ENCODE data around the gene PYGL. TPM values are rescaled to one million over a fixed set of nuclear protein-coding genes. Genes with fewer than 3 reads are reported as not detected.
A peak's percentile ranks its signal among the peaks of the same experiment; 100 is the strongest.

The PYGL gene
- total RNA-seq, 1 donor from 2014 or later = 16.9 TPM

DNA sequence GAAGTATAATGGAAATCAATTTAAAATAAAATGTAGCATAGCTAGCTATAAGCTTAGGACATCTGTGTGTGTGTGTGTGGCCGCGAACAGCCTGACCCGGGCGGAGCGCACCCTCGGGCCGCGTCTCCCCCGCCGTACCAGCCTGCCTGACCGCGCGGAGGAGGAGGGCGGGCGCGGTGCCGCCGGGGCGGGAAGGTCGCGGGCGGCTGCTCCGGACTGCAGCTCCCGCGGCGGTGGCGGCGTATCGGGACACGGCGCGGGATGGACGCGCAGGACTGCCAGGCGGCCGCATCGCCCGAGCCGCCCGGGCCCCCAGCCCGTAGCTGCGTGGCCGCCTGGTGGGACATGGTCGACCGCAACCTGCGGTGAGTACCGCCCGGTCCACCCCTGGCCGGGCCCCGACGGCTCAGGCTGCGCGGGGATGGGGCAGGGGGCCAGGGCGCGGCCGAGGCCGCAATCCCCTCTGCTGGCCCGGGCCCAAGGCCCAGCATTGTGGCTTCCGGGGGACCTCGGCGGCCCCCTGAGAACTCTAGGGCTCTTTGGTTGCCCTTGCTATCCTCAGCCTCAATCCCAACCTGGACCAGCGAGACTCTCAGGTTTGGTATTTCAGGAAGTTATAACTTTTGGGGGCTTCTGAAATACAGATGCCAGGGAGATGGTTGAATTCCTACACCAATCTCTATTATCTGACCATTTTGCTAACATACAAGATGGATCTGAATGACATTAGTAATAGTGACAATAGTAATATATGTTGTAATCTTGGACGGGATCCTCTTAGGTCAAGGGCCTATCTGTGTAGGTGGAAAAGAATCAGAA is 72.2 kb downstream of the PYGL start, which contains the start of gene ABHD12B:
Gene ABHD12B, plus strand, starts transcription at position 140 of the 819 bp plus-strand sequence. Its CDS starts 122 bp downstream, at position 262.
- DNase-seq = no peak

GRCh38 chr14:50871228-50871627 is 73.1 kb downstream of the PYGL start:
- DNase-seq = no peak

GRCh38 chr14:50865391-50866076 is 78.7 kb downstream of the PYGL start:
- no peak for DNase-seq

- no peak for DNase-seq
Measured at GRCh38 chr14:50864946-50865345, 79.3 kb downstream of the PYGL start.

DNA sequence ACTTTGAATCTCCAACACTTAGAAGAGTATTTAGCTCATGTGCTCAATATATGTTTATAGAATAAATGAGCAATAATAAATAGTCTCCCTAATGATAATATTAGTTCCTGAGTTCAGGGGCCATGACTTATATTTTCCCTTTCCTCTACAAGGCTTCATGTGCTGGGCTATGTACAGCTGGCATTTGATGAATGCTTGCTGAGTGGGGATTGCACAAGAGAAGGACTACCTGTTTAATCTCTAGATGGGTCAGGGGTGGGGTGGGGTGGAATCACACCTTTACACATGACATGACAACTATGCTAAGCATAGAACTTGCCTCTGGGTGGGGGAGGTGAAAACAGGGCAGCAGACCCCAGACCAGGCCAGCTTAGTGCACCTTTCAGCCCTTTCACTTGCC is 80.0 kb downstream of the PYGL start:
- no peak for DNase-seq

DNA sequence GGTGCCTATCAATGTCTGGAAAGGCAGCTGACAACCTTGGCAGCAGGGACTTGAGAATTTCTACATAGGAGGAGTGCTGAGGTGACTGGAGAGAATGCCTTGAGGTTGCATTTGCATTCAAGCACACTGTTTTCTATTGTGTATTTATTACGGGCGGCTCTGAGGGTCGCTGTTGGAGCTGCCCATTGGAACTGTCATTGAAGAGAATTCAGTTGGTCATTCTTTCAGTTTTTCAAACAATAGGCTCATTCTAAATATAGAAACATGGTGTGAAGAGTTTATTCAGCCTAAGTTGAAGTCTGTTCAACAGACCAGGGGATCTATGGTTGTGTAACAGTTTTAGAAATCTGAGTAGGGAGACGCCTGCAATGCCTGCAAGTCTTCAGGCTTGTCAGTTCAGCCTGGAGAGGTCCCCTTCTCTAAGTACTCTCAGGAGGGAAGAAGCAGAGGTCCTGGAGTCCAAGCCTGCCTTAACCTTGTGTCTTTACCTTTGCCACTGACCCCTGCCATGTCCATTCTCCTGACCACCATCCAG is 82.2 kb downstream of the PYGL start:
- peak; percentile 39 for DNase-seq

- peak; percentile 92 for DNase-seq
Measured at GRCh38 chr14:50860478-50861086, 83.7 kb downstream of the PYGL start.

- no peak for DNase-seq
Measured at GRCh38 chr14:50859296-50859624, 85.0 kb downstream of the PYGL start.

DNA sequence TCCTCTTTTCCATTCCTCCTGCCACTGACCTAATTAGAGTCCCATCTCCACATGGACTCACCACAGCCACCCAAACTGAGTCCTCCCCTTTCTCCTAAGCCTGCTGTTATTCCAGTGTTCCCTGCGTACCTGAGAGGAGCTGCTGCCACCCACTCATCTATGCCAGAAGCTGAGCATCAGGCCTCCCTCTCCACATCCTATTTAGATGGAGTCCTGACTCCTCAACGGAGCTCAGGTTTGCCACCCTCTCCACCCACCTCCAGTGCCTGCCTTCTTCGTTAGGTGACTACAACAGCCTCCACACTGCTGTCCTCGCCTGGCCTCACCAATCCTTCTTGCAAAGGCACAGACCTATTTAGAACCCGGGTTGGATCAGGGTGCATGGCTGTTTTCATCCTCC is 87.6 kb downstream of the PYGL start:
- no peak for DNase-seq

DNA sequence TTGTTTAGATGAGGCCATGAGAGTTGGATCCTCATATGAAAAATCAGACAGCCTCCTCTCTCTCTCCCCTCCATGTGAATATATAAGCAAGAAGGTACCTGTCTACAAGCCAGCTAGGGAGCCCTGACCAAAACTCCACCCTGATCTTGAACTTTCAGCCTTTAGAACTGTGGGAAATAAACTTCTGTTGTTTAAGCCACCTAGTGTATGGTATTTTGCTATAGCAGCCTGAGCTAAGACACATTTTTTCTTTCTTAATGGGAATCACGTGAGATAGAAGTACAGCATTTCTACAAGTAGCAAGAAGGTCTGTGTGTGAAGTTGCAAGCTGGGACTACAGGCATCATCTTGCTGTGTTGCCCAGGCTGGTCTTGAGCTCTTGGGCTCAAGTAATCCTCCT is 88.7 kb downstream of the PYGL start:
- no peak for DNase-seq

Other genes starting within 250 kb of the PYGL start
- gene NIN, start 113.3 kb downstream of the PYGL start, total RNA-seq = 51.8 TPM
- not detected for gene ABHD12B, start 72.4 kb downstream of the PYGL start, total RNA-seq
- gene TRIM9, start 150.6 kb upstream of the PYGL start, total RNA-seq = 1.1 TPM

All from tongue (tissue), 2 donors.